ENCODE data around the gene PSTPIP1.
A peak's percentile ranks its signal among the peaks of the same experiment; 100 is the strongest.

PSTPIP1 gene

DNA sequence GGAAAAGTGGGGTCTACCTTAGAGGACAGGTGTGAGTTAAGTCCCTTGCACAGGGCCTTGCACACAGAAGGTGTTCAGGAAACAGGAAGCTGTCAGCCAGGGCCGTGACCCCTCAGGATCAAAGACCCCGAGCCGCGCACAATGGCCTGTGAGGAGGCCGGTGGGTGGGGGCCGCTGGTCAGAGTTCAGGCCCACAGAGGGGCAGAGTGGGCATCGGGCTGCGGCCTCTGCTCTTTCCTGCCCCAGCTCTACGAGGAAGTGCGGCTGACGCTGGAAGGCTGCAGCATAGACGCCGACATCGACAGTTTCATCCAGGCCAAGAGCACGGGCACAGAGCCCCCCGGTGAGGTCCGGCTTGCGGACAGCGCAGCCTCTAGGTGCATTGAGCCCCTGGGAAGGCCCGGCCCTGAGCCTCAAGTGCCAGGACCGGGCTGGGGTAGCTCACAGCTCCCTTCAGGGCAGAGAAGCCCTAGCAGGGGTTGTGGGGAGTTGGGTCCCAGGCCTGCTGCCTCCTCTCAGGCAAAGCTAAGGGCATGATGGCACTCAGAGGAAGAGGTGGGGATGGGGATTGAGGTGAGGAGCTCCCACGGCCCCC, 37.2 kb downstream of the PSTPIP1 start:
- DNase-seq: no peak

- DNase-seq: no peak
Observed at GRCh38 chr15:77032647-77033416, 37.9 kb downstream of the PSTPIP1 start.

DNA sequence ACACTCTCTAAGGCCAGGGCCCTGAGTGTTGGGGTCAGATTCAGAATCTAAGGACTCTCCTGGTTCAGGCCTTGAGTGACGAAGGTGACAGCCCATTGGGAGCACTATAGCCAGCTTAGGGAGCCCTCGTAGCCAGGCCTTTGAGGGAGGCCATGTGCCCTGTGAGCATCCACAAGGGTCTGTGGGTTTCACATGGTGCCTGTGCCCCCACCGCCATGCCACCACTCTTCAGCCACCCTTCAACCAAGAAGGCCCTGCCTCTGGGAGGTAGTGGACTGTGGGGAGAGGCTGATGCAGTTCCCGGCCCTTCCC, 38.4 kb downstream of the PSTPIP1 start:
- no peak for DNase-seq

DNA sequence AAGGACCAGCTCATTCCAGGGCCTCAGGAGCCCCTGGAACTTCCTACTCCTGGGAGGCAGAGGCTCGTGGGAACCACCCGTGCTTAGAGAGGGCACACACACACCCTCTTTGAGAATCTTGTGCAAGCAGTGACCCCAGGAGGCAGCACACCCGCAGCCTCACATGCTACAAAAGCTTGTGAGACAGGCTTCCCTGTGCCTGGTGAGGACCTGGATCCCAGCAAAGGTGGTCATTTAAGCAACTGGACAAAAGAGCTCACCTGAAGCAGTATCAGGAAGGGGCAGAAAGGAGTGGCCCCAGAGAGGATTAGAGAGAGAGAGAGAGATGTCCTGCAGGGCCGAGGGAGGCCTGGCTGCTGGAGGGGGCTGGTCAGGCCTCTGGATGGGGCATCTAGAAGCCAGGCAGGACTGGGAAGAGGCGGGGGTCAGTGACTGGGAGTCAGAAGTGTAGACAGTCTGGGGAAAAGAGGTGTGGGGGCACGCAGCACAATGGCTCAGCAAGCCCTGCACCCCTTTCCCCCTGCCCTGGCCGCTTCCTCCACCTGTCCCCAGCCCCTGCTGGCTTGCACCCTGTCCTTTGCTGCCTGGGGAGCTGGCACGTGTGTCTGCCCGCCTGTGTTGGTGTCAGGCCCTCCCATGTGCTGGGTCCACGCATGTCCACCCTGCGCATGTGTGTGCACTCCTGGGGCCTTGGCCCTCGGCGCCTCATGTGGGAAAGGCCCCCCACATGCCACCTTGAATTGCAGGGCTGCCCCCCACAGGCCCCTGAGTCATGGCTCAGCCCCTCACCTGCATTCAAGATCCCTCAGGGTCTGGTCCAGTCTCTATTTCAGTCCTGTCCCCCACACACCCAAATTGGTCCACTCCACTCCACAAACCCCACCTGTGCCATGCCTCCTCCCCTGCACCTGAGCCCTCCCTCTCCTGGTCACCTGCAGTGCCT, 39.1 kb downstream of the PSTPIP1 start:
- no peak for DNase-seq

DNA sequence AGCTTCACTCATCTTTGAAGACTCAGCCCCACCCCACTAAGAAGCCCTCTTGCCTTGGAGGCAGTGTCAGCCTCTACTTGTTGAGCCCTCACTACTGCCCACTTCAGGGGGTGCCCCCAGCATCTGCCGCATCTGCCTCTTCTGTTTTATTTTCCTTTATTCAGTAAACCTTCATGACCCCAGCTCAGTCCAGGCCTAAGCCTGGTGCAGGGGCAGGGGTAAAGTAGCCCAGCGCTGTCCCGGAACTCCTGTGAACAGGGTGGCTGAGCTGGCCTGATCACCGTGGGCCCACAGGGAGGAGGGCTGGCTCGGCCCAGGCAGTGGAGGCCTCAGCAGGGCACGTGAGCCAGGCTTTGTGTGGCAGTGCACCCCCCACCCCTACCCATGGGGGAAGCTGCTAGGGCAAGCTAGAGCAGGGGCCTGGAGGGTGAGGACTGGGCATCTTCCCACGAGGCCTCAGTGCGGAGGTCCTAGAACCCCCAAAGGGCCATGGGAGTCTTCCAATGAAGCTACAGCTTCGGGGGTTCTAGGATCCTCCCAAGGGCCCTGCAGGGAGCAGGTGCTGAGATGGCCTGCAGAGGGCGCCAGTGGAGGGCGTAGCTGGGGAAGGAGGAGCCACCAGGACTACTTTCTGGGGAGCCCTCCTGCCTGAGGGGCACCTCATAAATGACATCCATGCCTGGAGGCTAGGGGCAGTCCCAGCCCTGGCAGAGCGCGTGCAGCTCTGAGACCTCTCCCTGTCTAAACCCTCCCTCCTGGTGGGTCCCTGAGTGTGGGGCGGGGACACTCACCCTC, 40.0 kb downstream of the PSTPIP1 start:
- DNase-seq: peak; percentile 44

- DNase-seq: no peak
Observed at GRCh38 chr15:77035584-77035983, 40.7 kb downstream of the PSTPIP1 start.

DNA sequence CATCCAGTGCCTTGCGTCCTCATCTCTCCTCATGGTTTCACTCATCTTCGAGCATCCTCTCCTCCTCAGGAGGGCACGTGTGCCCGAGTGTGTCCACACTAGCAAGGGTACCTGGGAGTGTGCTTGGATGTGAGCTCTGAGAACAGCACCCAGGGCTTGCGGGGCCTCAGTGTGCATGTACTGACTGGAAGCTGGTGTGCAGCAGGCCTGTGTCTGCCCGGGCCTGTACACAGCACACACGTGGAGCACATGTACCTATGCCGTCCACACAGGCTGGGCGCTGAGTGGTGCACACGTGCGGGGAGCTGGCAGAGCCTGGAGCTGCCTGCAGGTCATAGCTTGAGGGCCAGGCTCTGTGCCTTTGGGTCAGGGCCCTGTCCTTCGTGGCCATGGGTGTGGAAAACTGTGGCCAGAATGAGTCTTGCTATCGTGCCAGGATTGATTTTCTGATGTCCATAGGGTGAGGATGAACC, 41.1 kb downstream of the PSTPIP1 start:
- no peak for DNase-seq

DNA sequence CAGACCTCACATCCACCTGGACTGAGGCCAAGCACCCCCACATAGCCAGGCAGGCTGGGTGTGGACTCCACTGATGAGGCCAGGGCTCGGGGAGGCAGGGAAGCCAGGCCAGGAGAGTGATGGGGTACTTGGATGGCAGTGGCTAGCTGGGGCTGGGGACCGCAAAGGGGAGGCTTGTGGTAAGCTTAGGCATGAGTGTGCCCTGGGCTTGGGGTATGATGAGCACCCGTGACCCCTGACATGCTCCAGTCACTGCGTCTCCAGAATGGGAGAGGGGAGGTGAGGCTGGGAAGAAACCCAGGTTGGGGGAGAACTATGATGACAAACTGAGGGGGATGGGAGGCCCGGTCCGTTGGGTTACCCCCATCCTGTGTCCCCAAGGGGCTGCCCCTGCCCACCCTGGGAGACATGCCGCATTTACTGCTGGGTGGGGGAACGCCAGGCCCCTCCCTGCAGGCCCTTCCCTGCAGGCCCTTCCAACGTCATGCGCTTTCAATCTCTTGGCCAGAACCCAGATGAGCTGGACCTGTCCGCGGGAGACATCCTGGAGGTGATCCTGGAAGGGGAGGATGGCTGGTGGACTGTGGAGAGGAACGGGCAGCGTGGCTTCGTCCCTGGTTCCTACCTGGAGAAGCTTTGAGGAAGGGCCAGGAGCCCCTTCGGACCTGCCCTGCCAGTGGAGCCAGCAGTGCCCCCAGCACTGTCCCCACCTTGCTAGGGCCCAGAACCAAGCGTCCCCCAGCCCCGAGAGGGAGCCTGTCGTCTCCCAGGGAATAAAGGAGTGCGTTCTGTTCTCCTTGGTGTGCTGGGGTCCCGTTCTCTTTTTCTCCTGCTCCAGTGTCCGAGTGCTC, 41.8 kb downstream of the PSTPIP1 start:
- DNase-seq: no peak

DNA sequence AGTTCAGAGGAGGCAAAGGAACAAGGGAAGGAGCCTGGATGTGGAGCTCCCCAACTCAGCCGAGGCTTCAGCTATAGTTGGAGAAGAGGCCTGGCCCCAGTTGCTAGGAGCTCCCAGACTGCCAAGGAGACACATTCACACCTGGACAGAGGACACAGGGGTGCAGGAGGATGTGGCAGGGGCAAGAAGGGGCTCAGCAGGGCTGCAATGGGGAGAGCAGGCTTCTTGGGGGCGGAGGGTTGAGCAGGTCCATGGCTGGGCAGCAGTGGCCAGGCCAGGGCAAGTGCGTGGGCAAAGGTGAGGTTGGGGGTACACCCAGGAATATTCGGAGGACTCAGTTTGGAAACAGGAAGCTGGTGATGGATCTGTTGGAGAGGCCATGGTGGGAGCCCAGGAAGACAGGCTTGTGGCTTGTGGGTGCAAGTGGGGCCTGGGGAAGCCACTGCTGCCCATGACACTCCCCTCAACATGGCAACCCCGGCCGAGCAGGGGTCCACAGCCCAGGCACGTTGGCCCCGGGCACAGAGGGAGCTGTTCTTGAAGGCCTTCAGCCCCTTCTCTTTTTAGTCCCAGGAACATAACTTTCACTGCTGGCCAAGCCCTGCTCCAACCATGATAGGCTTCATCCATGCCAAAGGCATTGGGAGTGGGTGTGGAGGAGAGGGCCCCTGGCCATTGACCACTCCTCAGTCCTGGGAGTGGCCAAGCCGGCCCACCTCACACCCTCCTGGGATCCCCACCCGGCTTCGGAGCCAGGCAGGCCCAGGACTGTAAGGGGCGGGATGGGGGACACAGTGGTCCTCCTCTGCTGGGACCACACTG, 42.7 kb downstream of the PSTPIP1 start:
- no peak for DNase-seq

DNA sequence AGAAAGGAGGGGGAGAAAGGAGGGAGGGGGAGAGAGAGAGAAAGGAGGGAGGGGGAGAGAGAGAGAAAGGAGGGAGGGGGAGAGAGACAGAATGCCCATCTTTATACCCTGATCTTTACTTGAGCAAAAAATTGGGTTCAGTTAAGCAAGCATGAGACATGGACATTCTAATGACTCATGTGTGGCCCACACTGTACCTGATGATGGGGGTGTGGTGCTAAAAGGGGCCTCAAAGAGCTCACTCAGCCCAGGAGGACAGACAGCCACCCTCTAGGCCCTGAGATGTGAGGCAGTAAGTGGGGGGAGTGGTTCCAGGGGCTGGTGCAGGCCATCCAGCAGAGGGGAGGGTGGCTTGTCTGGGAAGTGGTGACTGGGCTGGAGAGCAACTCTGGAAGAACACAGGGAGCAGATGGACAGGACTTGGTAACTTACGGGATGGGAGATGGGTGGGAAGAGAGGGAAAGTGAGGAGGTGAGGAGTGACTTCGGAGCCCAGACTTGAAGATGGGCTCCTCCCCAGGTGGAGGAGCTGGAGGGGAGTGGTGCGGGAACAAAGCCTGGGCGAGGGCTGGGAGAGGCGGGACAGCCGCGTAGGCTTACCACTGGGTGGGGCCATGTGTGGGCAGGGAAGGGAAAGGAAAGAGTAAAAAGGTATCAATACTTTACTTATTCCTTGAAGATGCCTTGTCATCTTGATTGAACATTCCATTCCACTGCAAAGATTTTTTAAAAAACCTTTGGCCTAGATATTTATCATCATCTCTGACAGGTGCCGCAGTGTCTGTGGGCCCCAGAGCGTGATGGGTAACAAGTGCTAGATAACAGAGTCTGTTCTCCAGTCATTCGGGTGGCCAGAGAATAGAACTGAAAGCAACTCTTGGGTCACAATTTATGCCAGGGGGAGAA, 43.6 kb downstream of the PSTPIP1 start:
- DNase-seq: no peak

- DNase-seq: no peak
Observed at GRCh38 chr15:77039217-77039533, 44.2 kb downstream of the PSTPIP1 start.

GRCh38 chr15:77039848-77040247, 44.9 kb downstream of the PSTPIP1 start:
- DNase-seq: no peak

DNA sequence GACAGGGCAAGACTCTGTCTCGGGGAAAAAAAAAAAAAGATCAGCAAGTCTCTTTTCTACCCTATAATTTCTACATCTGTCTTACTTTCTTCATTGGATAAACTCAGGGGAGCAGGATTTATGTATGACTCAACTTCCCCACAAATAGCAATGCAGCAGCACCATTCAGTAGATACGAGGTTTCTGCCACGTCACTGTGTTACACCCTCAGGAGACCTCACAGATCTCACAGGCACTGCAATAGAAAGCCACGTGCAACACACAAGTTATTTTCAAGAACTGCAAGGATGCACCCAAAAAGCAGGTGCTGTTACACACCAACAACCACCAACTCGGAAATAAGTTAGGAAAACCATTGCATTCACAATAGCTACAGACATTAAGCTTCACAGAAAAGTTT, 45.7 kb downstream of the PSTPIP1 start:
- no peak for DNase-seq

- DNase-seq: no peak
Observed at GRCh38 chr15:77042245-77042919, 47.5 kb downstream of the PSTPIP1 start.

DNA sequence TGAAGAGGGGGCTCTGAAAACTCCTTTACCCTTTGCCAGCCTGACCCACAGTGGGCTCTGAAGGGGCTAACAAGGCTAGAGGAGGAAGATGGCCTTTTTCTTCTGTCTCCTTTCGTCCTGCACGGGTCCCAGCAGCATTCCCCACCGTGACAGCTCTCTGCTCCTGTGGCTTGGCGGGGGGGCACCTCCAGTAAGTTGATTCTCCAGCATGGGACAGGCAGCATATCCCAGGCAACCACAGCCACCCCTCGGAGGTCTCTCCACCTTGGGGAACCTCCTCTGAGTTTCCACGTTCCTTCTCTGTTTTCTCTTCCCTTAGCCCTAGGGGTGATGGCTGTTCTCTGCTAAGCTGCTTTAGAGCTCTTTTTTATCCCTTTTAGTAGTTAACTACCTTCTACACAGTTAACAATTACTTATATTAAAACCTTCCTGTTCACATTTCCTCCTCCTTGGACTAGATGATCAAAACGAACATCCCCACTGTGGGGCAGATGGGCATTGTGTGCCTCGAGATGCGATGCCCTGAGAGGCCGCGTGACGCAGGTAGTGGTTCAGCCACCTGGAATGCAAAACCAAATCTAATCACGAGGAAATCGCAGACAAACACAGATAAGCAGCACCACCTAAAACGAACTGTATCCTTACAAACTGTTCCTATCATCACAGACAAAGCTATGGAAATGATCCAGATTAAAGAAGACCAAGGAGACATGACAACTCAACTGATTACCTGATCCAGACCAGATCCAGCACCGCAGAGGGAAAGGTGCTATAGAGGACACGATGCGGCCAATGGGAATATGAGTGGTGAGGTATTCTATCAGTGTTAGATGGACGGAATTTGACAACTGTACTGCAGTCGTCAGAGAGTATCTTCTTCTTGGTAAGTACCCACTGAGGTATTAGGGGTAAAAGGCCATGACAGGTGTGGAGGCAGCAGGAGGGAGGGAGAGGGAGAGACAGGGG, 48.3 kb downstream of the PSTPIP1 start:
- no peak for DNase-seq

DNA sequence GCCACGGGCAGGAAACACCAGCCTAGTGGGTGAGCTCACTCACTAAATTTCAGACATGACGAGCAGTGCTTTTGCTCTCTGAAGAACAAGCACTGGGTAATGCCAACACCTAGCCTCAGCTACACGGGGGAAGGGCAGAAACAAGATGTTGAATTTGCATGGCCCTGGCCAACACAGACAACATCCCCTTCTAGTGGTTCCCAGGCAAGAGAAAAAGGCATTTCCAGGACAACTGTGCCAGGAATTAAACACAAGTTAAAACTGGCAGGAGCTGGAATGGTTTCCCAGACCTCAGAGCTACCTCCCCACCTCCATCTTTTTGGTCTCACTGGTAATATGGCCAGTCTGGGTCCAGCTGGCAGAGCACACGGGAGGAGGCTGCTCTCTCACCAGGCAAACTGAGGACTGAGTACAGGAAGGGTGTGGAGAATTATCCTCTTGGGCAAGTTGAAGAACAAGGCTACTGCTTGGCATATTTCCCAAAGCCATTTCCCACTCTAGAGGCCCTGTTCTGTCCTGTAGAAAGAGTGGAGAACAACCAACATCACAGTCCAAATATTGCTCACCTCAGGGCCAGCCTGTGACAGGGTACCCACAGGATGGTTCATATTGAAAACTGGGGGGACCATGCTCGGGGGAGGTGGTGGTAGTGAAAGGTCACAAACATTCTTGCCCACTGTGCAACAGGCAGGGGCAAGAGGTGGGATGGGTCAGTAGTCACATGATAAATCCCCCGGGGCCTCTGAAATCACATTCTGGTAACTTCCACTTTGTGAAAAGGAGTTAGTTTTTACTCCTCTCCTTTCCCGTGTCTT, 49.5 kb downstream of the PSTPIP1 start:
- DNase-seq: no peak

DNA sequence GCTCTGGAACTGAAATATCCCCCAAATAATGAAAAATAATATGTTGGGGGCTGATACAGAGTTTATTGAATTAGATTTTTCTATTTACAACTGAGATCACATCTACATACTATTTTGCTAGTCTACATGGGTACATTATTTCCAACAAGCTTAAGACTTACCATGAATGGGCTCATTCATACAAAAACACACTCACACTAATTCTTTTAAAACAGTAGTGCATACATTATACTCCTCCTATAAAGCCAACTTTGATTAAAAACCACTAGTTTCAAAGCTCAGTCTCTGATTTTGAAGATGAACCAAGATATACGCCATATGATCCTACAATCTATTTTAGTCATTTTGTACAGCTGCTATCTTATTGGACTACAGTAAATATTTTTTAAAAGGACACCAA, 51.1 kb downstream of the PSTPIP1 start:
- no peak for DNase-seq

All from NCI-H82 (cell line).